Fibroblast of mammary gland (primary cell): Measurements from ENCODE around the gene LRMDA.

Source experiments
- DNase-seq: peaks from one replicate; pipeline ENCODE4 v3.0.0-alpha.2; 2010; ENCODE audit warnings: low read depth
- H3K4me3 ChIP-seq: 2 replicates; pipeline ENCODE4 v1.5.1; 2011; ENCODE audit warnings: low read depth, mild to moderate bottlenecking, low read length, moderate library complexity; ENCODE audit not compliant: control insufficient read depth
- TF ChIP-seq, protein P1 (sequence below): conservative IDR thresholded peaks from 2 replicates; pipeline ENCODE4 v1.5.1; 2011; ENCODE audit warnings: low read depth, low read length, inconsistent platforms; ENCODE audit not compliant: control insufficient read depth, insufficient read depth

LRMDA gene

GRCh38 chr10:75995720-75996119, 564.3 kb downstream of the LRMDA start:
- DNase-seq = no peak
- no peak overlapping the region for H3K4me3 ChIP-seq

GRCh38 chr10:75999001-75999400, 567.6 kb downstream of the LRMDA start:
- TF ChIP-seq, protein P1, sequence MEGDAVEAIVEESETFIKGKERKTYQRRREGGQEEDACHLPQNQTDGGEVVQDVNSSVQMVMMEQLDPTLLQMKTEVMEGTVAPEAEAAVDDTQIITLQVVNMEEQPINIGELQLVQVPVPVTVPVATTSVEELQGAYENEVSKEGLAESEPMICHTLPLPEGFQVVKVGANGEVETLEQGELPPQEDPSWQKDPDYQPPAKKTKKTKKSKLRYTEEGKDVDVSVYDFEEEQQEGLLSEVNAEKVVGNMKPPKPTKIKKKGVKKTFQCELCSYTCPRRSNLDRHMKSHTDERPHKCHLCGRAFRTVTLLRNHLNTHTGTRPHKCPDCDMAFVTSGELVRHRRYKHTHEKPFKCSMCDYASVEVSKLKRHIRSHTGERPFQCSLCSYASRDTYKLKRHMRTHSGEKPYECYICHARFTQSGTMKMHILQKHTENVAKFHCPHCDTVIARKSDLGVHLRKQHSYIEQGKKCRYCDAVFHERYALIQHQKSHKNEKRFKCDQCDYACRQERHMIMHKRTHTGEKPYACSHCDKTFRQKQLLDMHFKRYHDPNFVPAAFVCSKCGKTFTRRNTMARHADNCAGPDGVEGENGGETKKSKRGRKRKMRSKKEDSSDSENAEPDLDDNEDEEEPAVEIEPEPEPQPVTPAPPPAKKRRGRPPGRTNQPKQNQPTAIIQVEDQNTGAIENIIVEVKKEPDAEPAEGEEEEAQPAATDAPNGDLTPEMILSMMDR = no peak
- no peak overlapping the region for H3K4me3 ChIP-seq
- DNase-seq = no peak

More at GRCh38 chr10:75995720-75996119, 564.3 kb downstream of the LRMDA start:
- TF ChIP-seq, protein P1 = no peak

DNA sequence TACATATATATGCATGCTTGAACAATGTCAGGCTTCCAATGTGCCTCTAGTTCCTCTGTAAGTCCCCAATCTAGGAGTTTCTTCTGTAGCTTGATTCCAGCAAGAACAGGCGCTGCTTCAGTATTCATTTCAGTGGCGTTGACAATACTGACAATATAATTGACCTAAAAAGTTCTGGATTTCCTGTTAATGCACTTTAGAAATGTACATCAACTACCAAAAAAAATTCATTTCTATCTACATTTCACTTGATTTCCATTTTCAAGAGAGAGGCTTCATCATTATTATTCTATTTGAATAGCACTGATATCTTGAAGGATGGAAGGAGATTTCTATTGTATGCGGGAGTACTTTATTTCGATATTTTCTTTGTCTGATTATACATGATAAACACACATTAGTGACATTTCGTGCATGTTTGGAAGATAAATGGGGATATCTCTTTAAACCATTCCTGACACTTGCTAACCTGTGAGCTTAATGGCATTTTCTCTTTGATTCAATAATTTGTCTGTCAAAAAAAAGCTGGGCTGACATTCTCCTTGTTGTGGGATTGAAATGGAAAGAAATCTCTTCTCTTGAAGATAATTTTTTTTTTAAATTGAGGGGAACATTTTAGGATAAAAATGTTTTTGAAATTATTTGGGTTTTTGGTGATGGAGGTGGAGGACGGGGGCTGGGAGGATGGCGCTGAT, 568.2 kb downstream of the LRMDA start:
- TF ChIP-seq, protein P1 = no peak
- DNase-seq = no peak
- no peak overlapping the region for H3K4me3 ChIP-seq

GRCh38 chr10:76000550-76000949, 569.1 kb downstream of the LRMDA start:
- H3K4me3 ChIP-seq = no peak overlapping the region
- TF ChIP-seq, protein P1 = no peak
- no peak for DNase-seq

GRCh38 chr10:76001019-76001418, 569.6 kb downstream of the LRMDA start:
- peak; percentile 3 for DNase-seq
- TF ChIP-seq, protein P1 = no peak
- H3K4me3 ChIP-seq = no peak overlapping the region

DNA sequence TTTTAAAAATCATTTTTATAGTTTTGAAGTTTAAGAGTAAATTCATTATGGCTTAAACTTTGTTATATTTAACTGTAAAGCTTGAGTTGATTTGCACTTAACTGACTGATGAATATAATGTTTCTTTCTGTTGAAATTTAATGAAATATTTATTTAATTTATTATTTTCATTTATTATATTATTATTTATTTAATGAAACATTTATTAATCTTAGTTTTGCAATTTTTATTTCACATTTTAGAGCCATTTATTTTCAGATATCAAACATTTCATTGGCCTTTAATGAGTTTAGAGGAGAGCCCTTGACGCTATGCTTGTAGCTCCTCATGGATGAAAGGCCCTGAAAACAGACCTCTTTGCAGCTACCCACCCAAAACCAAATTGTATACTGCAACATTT, 570.0 kb downstream of the LRMDA start:
- TF ChIP-seq, protein P1 = no peak
- H3K4me3 ChIP-seq = no peak overlapping the region
- no peak for DNase-seq
